HepG2 (cell line): Measurements from ENCODE around the gene SDC3. TPM values are rescaled to one million over a fixed set of nuclear protein-coding genes. Genes with fewer than 3 reads are reported as not detected.

ENCODE experiments used
- BRCA1 ChIP-seq: sonication (generic); formaldehyde crosslinking; IDR thresholded peaks from 2 replicates; pipeline ENCODE4 v1.4.0; 2020; ENCODE audit warnings: missing genetic modification reagents
- CCDC6 ChIP-seq: sonication (generic); formaldehyde crosslinking; IDR thresholded peaks from 2 replicates; pipeline ENCODE4 v1.8.1; 2022; ENCODE audit warnings: mild to moderate bottlenecking, missing genetic modification reagents, moderate library complexity
- FOXM1 ChIP-seq: sonication (generic); formaldehyde crosslinking; IDR thresholded peaks from 2 replicates; pipeline ENCODE4 v1.5.0; 2020; ENCODE audit warnings: missing genetic modification reagents
- GTF3A ChIP-seq: sonication (generic); formaldehyde crosslinking; conservative IDR thresholded peaks from 2 replicates; pipeline ENCODE4 v1.4.0; 2020; ENCODE audit warnings: mild to moderate bottlenecking, missing genetic modification reagents
- ISL2 ChIP-seq: sonication (generic); formaldehyde crosslinking; IDR thresholded peaks from 2 replicates; pipeline ENCODE4 v1.5.0; 2020; ENCODE audit warnings: missing genetic modification reagents
- KDM5A ChIP-seq: fragments of 200-600 bp; sonication (generic); IDR thresholded peaks from 2 replicates; pipeline ENCODE4 v1.7.0; 2018; ENCODE audit warnings: antibody characterized with exemption, mild to moderate bottlenecking, low read length, borderline replicate concordance
- KLF15 ChIP-seq: sonication (generic); formaldehyde crosslinking; IDR thresholded peaks from 2 replicates; pipeline ENCODE4 v1.8.1; 2023; ENCODE audit warnings: borderline replicate concordance, mild to moderate bottlenecking, inconsistent platforms, missing genetic modification reagents, mixed read lengths
- MIER3 ChIP-seq: IDR thresholded peaks from 2 replicates; pipeline ENCODE4 v1.6.1; 2016; ENCODE audit warnings: missing compliant biosample characterization, borderline replicate concordance
- MLLT10 ChIP-seq: sonication (generic); formaldehyde crosslinking; IDR thresholded peaks from 2 replicates; pipeline ENCODE4 v1.4.0; 2020; ENCODE audit warnings: missing genetic modification reagents
- NCOA2 ChIP-seq: sonication (generic); formaldehyde crosslinking; IDR thresholded peaks from 2 replicates; pipeline ENCODE4 v1.8.0; 2022; ENCODE audit warnings: inconsistent platforms
- TAF15 ChIP-seq: fragments of 200-400 bp; formaldehyde crosslinking; IDR thresholded peaks from one replicate; pipeline ENCODE4 v1.6.1; 2018; ENCODE audit warnings: mild to moderate bottlenecking, low read depth, low read length; ENCODE audit not compliant: poor library complexity, severe bottlenecking
- TARDBP ChIP-seq: sonication (generic); formaldehyde crosslinking; IDR thresholded peaks from 2 replicates; pipeline ENCODE4 v1.8.0; 2022; ENCODE audit warnings: mild to moderate bottlenecking, missing genetic modification reagents
- ZNF224 ChIP-seq: sonication (generic); formaldehyde crosslinking; IDR thresholded peaks from 2 replicates; pipeline ENCODE4 v1.5.0; 2020; ENCODE audit warnings: mild to moderate bottlenecking, missing genetic modification reagents
- ZNF235 ChIP-seq: sonication (generic); formaldehyde crosslinking; IDR thresholded peaks from 2 replicates; pipeline ENCODE4 v1.8.1; 2023; ENCODE audit warnings: mild to moderate bottlenecking, missing genetic modification reagents, borderline replicate concordance
- ZNF30 ChIP-seq: sonication (generic); formaldehyde crosslinking; IDR thresholded peaks from 2 replicates; pipeline ENCODE4 v1.5.0; 2020; ENCODE audit warnings: mild to moderate bottlenecking, missing genetic modification reagents
- ZSCAN29 ChIP-seq: sonication (generic); formaldehyde crosslinking; conservative IDR thresholded peaks from 2 replicates; pipeline ENCODE4 v1.4.0; 2020; ENCODE audit warnings: mild to moderate bottlenecking, missing genetic modification reagents
- polyA plus RNA-seq, 8 experiments: library from polyadenylated mRNA; depleted of rRNA in 3 of 8; stranded (reverse) in 7 of 8; unstranded in 1 of 8; fragments of >200 nt; fragmentation: Illumina TruSeq in 4 of 8; extraction: Trizol in 4 of 8; gene quantifications; 2 replicates each; pipeline versions ENCODE4 v1.2.1 to v1.2.3, GENCODE V29; 2011 to 2016; ENCODE audit warnings: low read depth in 4 of 8, missing spikeins in 1 of 8, mixed read lengths in 1 of 8; ENCODE audit not compliant: insufficient read depth in 1 of 8
- total RNA-seq, 5 experiments: library from RNA; depleted of rRNA; stranded (reverse); fragments of >200 nt; fragmentation: Illumina TruSeq; extraction: Trizol; gene quantifications; 2 replicates each; pipeline ENCODE4 v1.2.3, GENCODE V29; 2016; ENCODE audit warnings: low read depth in 1 of 5
- TF ChIP-seq, protein P1 (sequence below): sonication (generic); formaldehyde crosslinking; IDR thresholded peaks from 2 replicates; pipeline ENCODE4 v1.9.0; 2021; ENCODE audit warnings: mild to moderate bottlenecking, missing genetic modification reagents
- TF ChIP-seq, protein P2 (sequence below): sonication (generic); formaldehyde crosslinking; IDR thresholded peaks from 2 replicates; pipeline ENCODE4 v1.5.0; 2020; ENCODE audit warnings: missing genetic modification reagents
- TF ChIP-seq, protein P3 (sequence below): sonication (generic); formaldehyde crosslinking; conservative IDR thresholded peaks from 2 replicates; pipeline ENCODE4 v1.4.0; 2020; ENCODE audit warnings: missing genetic modification reagents
- TF ChIP-seq, protein P4 (sequence below): sonication (generic); formaldehyde crosslinking; conservative IDR thresholded peaks from 2 replicates; pipeline ENCODE4 v1.4.0; 2020; ENCODE audit warnings: missing genetic modification reagents

Gene SDC3
- total and polyA plus RNA-seq, 2 of the 13 experiments (the other 11 are each of a cell fraction or from before 2014, with no cell fraction given), result 0.49 to 0.84 TPM

DNA sequence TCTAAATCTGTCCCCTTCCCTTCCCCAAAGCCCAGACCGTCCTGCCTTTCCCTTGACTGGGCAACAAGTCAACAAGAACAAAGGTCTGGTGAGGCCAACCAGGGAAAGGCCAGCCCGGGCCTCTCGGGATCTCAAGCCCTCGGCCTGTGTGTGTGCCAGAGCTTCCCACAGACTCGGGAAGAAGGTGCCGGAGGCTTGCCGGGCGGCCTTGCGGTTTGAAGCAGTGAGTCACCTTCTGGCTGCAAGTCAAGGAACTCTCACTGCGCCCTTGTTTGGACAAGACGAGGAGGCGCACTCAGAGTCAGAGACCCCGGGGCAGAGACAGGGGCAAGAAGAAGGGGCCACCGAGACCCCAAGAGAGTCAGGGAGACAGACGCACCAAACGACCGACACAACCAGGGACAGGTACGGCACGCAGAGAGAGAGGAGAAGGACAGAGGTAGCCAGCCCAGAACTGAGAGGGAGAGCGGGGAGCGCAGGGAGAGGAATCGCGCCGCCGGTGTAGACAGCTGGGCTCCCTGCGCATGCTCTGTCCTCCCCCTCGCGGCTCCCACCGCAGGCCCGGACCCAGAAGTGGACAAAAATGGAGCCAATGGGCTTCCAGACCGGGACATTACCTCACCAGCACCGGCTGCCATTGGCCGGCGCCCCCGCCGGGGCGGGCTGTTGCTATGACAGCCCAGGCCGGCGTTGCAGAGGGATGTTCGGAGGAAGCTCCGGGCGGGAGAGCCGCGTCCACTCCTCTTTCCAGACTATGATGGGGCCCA, 84.4 kb downstream of the SDC3 start (continued):
- TF ChIP-seq, protein P1, sequence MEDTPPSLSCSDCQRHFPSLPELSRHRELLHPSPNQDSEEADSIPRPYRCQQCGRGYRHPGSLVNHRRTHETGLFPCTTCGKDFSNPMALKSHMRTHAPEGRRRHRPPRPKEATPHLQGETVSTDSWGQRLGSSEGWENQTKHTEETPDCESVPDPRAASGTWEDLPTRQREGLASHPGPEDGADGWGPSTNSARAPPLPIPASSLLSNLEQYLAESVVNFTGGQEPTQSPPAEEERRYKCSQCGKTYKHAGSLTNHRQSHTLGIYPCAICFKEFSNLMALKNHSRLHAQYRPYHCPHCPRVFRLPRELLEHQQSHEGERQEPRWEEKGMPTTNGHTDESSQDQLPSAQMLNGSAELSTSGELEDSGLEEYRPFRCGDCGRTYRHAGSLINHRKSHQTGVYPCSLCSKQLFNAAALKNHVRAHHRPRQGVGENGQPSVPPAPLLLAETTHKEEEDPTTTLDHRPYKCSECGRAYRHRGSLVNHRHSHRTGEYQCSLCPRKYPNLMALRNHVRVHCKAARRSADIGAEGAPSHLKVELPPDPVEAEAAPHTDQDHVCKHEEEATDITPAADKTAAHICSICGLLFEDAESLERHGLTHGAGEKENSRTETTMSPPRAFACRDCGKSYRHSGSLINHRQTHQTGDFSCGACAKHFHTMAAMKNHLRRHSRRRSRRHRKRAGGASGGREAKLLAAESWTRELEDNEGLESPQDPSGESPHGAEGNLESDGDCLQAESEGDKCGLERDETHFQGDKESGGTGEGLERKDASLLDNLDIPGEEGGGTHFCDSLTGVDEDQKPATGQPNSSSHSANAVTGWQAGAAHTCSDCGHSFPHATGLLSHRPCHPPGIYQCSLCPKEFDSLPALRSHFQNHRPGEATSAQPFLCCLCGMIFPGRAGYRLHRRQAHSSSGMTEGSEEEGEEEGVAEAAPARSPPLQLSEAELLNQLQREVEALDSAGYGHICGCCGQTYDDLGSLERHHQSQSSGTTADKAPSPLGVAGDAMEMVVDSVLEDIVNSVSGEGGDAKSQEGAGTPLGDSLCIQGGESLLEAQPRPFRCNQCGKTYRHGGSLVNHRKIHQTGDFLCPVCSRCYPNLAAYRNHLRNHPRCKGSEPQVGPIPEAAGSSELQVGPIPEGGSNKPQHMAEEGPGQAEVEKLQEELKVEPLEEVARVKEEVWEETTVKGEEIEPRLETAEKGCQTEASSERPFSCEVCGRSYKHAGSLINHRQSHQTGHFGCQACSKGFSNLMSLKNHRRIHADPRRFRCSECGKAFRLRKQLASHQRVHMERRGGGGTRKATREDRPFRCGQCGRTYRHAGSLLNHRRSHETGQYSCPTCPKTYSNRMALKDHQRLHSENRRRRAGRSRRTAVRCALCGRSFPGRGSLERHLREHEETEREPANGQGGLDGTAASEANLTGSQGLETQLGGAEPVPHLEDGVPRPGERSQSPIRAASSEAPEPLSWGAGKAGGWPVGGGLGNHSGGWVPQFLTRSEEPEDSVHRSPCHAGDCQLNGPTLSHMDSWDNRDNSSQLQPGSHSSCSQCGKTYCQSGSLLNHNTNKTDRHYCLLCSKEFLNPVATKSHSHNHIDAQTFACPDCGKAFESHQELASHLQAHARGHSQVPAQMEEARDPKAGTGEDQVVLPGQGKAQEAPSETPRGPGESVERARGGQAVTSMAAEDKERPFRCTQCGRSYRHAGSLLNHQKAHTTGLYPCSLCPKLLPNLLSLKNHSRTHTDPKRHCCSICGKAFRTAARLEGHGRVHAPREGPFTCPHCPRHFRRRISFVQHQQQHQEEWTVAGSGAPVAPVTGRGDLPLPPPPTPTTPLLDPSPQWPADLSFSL, result no peak
- TF ChIP-seq MIER3 (no peak), KLF15 (CRISPR knock-in tag) (no peak), ZNF235 (no peak), MLLT10 (CRISPR knock-in tag) (no peak), ZNF224 (CRISPR knock-in tag) (no peak), GTF3A (CRISPR knock-in tag) (no peak), TAF15 (no peak), CCDC6 (CRISPR knock-in tag) (0 out of 2 replicates have a peak, but pooled peaks have one; percentile 32), ZSCAN29 (CRISPR knock-in tag) (peak; percentile 97), TARDBP (CRISPR knock-in tag) (no peak), FOXM1 (CRISPR knock-in tag) (no peak), NCOA2 (no peak), KDM5A (no peak), ZNF30 (CRISPR knock-in tag) (no peak), BRCA1 (CRISPR knock-in tag) (no peak), ISL2 (CRISPR knock-in tag) (peak; percentile 40; the same call in 1 of the 2 replicates)
- TF ChIP-seq, protein P2, sequence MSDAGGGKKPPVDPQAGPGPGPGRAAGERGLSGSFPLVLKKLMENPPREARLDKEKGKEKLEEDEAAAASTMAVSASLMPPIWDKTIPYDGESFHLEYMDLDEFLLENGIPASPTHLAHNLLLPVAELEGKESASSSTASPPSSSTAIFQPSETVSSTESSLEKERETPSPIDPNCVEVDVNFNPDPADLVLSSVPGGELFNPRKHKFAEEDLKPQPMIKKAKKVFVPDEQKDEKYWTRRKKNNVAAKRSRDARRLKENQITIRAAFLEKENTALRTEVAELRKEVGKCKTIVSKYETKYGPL, result no peak
- TF ChIP-seq, protein P3, sequence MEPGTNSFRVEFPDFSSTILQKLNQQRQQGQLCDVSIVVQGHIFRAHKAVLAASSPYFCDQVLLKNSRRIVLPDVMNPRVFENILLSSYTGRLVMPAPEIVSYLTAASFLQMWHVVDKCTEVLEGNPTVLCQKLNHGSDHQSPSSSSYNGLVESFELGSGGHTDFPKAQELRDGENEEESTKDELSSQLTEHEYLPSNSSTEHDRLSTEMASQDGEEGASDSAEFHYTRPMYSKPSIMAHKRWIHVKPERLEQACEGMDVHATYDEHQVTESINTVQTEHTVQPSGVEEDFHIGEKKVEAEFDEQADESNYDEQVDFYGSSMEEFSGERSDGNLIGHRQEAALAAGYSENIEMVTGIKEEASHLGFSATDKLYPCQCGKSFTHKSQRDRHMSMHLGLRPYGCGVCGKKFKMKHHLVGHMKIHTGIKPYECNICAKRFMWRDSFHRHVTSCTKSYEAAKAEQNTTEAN (CRISPR knock-in tag), result no peak
- TF ChIP-seq, protein P4, sequence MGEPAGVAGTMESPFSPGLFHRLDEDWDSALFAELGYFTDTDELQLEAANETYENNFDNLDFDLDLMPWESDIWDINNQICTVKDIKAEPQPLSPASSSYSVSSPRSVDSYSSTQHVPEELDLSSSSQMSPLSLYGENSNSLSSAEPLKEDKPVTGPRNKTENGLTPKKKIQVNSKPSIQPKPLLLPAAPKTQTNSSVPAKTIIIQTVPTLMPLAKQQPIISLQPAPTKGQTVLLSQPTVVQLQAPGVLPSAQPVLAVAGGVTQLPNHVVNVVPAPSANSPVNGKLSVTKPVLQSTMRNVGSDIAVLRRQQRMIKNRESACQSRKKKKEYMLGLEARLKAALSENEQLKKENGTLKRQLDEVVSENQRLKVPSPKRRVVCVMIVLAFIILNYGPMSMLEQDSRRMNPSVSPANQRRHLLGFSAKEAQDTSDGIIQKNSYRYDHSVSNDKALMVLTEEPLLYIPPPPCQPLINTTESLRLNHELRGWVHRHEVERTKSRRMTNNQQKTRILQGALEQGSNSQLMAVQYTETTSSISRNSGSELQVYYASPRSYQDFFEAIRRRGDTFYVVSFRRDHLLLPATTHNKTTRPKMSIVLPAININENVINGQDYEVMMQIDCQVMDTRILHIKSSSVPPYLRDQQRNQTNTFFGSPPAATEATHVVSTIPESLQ, result no peak
